Panc1 (cell line): ENCODE data around the gene CBY2. TPM values are rescaled to one million over a fixed set of nuclear protein-coding genes. Genes with fewer than 3 reads are reported as not detected.

Experiments used
- ATAC-seq: fragments of 200-7000 bp; cut with Tn5 transposase; 2 replicates; pipeline ENCODE4 v1.9.1; 2020; ENCODE audit warnings: mild to moderate bottlenecking, moderate library complexity
- BruUV-seq: library from RNA; stranded (reverse); fragments of 400-500 nt; replicated peaks from 2 replicates; lab custom pipeline; 2021; lab: Mats Ljungman, UMichigan
- CTCF ChIA-PET: fragments of 300-600 bp; sonication (Branson Sonifier 250); formaldehyde crosslinking; loops from one replicate; lab custom pipeline; 2022; ENCODE audit warnings: antibody characterized with exemption; lab: Charles Lee
- POLR2A ChIA-PET: fragments of 300-600 bp; sonication (Branson Sonifier 250); formaldehyde crosslinking; loops from one replicate; lab custom pipeline; 2022; ENCODE audit warnings: antibody characterized with exemption; lab: Charles Lee
- DNase-seq: peaks from one replicate; pipeline ENCODE4 v3.0.0-alpha.2; 2010; ENCODE audit warnings: low read depth, low spot score
- H3K27ac ChIP-seq: 2 replicates; pipeline ENCODE4 v1.5.1; 2011; ENCODE audit warnings: mild to moderate bottlenecking, low read length, inconsistent platforms
- H3K27me3 ChIP-seq: fragments of 200-500 bp; sonication (Bioruptor generic); 2 replicates; pipeline ENCODE4 v1.6.0; 2014; ENCODE audit warnings: low read length, inconsistent platforms; ENCODE audit not compliant: control insufficient read depth, insufficient read depth
- H3K36me3 ChIP-seq: fragments of 200-500 bp; sonication (Bioruptor generic); 2 replicates; pipeline ENCODE4 v1.5.1; 2014; ENCODE audit warnings: inconsistent platforms, mild to moderate bottlenecking, low read length, moderate library complexity; ENCODE audit not compliant: control insufficient read depth, insufficient read depth
- H3K4me1 ChIP-seq: 2 replicates; pipeline ENCODE4 v1.5.1; 2011; ENCODE audit warnings: inconsistent platforms, mild to moderate bottlenecking, low read length, moderate library complexity; ENCODE audit not compliant: control insufficient read depth, insufficient read depth
- H3K4me3 ChIP-seq, 2 experiments: 2 replicates each; pipeline ENCODE4 v1.5.1; 2011 to 2012; ENCODE audit warnings: low read depth in 2 of 2, low read length in 2 of 2, mild to moderate bottlenecking in 2 of 2, inconsistent platforms in 1 of 2, moderate library complexity in 1 of 2
- H3K9me3 ChIP-seq: fragments of 200-500 bp; sonication (Bioruptor generic); 2 replicates; pipeline ENCODE4 v1.5.1; 2014; ENCODE audit warnings: low read depth, mild to moderate bottlenecking, inconsistent platforms, low read length, moderate library complexity; ENCODE audit not compliant: control insufficient read depth, insufficient read depth
- POLR2AphosphoS5 ChIP-seq: IDR thresholded peaks from 2 replicates; pipeline ENCODE4 v1.6.1; 2012; ENCODE audit warnings: mild to moderate bottlenecking, low read depth, low read length, moderate library complexity
- SIN3A ChIP-seq: IDR thresholded peaks from 2 replicates; pipeline ENCODE4 v1.6.1; 2012; ENCODE audit warnings: low read depth, mild to moderate bottlenecking, low read length, moderate library complexity, borderline replicate concordance; ENCODE audit not compliant: insufficient read depth
- TCF7L2 ChIP-seq: IDR thresholded peaks from 2 replicates; pipeline ENCODE4 v1.6.1; 2011; ENCODE audit warnings: mild to moderate bottlenecking, low read depth, low read length, inconsistent platforms
- in situ Hi-C: cut with HindIII; loops from 2 replicates; pipeline ENCODE4 v1.10.0; 2016; ENCODE audit warnings: low sequenced_read_pairs, low pct_unique_long_range_greater_than_20kb
- intact Hi-C: fragments of 100-400 bp; cut with micrococcal nuclease; formaldehyde crosslinking; loops from one replicate; pipeline ENCODE4 v1.10.0; 2022; ENCODE audit not compliant: unreplicated experiment
- total RNA-seq: library from RNA; stranded (reverse); gene quantifications from one replicate; pipeline ENCODE4 v1.2.1, GENCODE V29; 2021; ENCODE audit not compliant: unreplicated experiment
- TF ChIP-seq, protein P1 (sequence below): fragments of 450-650 bp; IDR thresholded peaks from 2 replicates; pipeline ENCODE4 v1.5.1; 2017; ENCODE audit warnings: mild to moderate bottlenecking
- TF ChIP-seq, protein P2 (sequence below), 2 experiments: IDR thresholded peaks; 2 replicates each; pipeline ENCODE4 v1.6.1; 2011 to 2012; ENCODE audit warnings: low read depth in 2 of 2, control low read depth in 1 of 2, low read length in 1 of 2, mild to moderate bottlenecking in 1 of 2, moderate library complexity in 1 of 2; ENCODE audit not compliant: insufficient read depth in 1 of 2

Gene CBY2
- total RNA-seq, 1 experiment from 2014 or later, result not detected

DNA sequence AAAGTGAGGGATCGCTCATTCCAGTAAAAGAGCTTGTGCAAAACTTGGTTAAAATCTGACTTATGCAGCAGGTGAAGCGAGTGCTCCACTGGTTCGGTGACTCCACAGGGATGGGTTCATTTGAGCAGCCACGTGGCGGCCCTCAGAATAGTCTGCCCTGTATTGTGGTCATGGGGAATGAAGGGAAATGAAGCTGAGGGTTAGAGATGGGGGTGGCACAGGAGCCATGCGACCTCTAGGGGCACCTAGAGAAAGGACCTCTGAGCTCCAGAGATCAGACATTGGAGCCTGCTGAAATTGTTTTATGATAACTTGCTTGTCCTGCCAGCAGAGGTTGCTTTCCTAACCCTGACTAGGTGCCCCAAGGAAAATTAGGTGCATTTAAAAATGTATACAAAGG is 26.6 kb downstream of the CBY2 start:
- no TSS peak for BruUV-seq
- intact Hi-C loops, result no loop called here
- no peaks in the 10 kb centered on the region for H3K4me1 ChIP-seq
- in situ Hi-C loops, result no loop called here
- no peaks in the 10 kb centered on the region for H3K27me3 ChIP-seq
- H3K4me3 ChIP-seq, result no peak overlapping the region
- TF ChIP-seq, protein P1, sequence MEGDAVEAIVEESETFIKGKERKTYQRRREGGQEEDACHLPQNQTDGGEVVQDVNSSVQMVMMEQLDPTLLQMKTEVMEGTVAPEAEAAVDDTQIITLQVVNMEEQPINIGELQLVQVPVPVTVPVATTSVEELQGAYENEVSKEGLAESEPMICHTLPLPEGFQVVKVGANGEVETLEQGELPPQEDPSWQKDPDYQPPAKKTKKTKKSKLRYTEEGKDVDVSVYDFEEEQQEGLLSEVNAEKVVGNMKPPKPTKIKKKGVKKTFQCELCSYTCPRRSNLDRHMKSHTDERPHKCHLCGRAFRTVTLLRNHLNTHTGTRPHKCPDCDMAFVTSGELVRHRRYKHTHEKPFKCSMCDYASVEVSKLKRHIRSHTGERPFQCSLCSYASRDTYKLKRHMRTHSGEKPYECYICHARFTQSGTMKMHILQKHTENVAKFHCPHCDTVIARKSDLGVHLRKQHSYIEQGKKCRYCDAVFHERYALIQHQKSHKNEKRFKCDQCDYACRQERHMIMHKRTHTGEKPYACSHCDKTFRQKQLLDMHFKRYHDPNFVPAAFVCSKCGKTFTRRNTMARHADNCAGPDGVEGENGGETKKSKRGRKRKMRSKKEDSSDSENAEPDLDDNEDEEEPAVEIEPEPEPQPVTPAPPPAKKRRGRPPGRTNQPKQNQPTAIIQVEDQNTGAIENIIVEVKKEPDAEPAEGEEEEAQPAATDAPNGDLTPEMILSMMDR, result peak; percentile 64
- no peak for TF ChIP-seq TCF7L2
- H3K36me3 ChIP-seq, result no peaks in the 10 kb centered on the region
- ChIA-PET CTCF (no interaction called here), POLR2A (no interaction called here)
- H3K27ac ChIP-seq, result no peak overlapping the region
- H3K9me3 ChIP-seq, result no peaks in the 10 kb centered on the region
- DNase-seq (no peak), ATAC-seq (peak; percentile 77; the same call in 1 of the 2 replicates)

DNA sequence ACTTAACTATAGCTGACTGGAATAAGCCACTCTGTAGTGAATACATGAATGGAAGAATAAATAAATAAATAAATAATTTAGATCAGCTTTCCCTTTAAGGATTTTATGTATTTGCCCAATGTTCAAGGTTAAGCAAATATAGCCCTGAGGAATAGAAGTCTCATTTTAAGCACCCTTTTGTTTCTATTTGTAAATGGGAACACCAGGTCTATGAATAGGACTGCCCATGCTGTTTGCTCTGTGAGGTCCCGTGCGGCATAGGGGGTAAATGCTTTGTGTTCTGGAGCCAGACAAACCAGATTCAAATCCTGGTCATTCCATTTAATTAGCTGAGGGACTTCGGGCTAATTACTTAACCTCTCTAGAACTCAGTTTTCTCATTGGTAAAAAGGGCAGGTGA is 29.3 kb downstream of the CBY2 start:
- H3K36me3 ChIP-seq, result no peaks in the 10 kb centered on the region
- intact Hi-C loops (no loop called here), in situ Hi-C loops (no loop called here)
- ChIA-PET POLR2A (no interaction called here), CTCF (no interaction called here)
- no peaks in the 10 kb centered on the region for H3K9me3 ChIP-seq
- no peak overlapping the region for H3K27ac ChIP-seq
- no peak overlapping the region for H3K4me3 ChIP-seq
- DNase-seq (no peak), ATAC-seq (no peak)
- no TSS peak for BruUV-seq
- H3K4me1 ChIP-seq, result no peaks in the 10 kb centered on the region
- TF ChIP-seq, protein P1, result no peak
- TF ChIP-seq SIN3A, result no peak
- TF ChIP-seq POLR2AphosphoS5, result no peak
- TF ChIP-seq, protein P2, sequence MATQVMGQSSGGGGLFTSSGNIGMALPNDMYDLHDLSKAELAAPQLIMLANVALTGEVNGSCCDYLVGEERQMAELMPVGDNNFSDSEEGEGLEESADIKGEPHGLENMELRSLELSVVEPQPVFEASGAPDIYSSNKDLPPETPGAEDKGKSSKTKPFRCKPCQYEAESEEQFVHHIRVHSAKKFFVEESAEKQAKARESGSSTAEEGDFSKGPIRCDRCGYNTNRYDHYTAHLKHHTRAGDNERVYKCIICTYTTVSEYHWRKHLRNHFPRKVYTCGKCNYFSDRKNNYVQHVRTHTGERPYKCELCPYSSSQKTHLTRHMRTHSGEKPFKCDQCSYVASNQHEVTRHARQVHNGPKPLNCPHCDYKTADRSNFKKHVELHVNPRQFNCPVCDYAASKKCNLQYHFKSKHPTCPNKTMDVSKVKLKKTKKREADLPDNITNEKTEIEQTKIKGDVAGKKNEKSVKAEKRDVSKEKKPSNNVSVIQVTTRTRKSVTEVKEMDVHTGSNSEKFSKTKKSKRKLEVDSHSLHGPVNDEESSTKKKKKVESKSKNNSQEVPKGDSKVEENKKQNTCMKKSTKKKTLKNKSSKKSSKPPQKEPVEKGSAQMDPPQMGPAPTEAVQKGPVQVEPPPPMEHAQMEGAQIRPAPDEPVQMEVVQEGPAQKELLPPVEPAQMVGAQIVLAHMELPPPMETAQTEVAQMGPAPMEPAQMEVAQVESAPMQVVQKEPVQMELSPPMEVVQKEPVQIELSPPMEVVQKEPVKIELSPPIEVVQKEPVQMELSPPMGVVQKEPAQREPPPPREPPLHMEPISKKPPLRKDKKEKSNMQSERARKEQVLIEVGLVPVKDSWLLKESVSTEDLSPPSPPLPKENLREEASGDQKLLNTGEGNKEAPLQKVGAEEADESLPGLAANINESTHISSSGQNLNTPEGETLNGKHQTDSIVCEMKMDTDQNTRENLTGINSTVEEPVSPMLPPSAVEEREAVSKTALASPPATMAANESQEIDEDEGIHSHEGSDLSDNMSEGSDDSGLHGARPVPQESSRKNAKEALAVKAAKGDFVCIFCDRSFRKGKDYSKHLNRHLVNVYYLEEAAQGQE (IDR thresholded peaks at IDR 0.05; ENCODE audit: insufficient read depth in 1 of 2, low read depth in 2 of 2, low read length in 1 of 2), result no peak
- TF ChIP-seq TCF7L2, result no peak
- no peaks in the 10 kb centered on the region; the same call in 1 of the 2 replicates for H3K27me3 ChIP-seq
